GM12801 (cell line): Measurements from ENCODE around the gene ACER1.

Experiments used
- CTCF ChIP-seq: IDR thresholded peaks from one replicate; pipeline ENCODE4 v1.5.1; 2011; ENCODE audit warnings: control low read depth; ENCODE audit not compliant: insufficient read length; ENCODE audit errors: extremely low read depth

The ACER1 gene

GRCh38 chr19:6288737-6289136, 44.7 kb downstream of the ACER1 start:
- TF ChIP-seq CTCF = no peak

DNA sequence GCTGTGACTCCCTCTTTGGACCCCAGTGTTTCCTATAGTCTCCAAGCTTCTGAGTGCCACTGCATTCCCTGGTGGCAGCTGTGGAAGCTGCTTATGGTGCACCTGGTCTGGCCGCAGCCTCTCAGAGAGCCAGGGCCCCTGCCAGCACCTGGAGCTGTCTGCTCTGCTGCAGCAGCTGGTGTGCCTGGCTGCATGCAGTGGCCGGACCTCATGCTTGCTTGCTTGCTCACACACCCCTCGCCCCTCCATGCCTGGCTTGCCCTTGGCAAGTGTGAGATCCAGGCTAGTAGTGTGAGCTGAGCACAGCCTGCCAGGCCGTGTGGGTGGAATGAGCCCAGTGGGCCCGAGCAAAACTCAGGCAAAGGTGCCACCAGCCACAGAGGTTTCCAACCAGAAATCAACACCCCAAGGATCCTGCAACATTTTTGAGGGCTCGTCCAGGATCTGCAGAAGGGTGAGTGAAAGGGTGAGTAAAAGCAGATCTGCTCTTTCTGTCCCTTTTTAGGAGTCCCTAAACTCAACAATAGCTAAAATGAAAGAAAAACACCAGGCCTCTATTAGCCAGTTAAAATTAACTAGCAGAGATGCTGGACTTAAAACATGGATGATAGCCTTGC, 46.0 kb downstream of the ACER1 start:
- no peak for TF ChIP-seq CTCF

GRCh38 chr19:6286676-6287075, 46.7 kb downstream of the ACER1 start:
- TF ChIP-seq CTCF = no peak

- no peak for TF ChIP-seq CTCF
These were observed 53.4 kb downstream of the ACER1 start, which contains the start of gene MLLT1 for GRCh38 chr19:6279931-6280591. TSS of gene MLLT1 (minus strand) at chr19:6279975. CDS start at chr19:6279784, 191 bp downstream.

DNA sequence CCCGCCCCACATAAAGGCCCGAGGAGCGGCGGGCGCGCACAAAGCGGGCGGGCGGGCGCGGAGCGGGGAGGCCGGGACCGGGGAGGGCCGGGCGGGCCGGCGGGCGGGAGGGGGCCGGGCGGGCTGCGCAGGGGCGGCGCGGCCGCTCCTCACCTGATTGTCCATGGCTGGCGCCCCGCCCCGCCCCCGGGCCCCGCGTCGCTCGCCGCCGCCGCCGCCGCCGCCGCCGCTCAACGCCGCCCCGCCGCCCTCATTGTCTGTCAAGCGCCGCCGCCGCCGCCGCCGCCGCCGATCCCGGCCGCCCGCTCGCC, 53.8 kb downstream of the ACER1 start:
- no peak for TF ChIP-seq CTCF

- TF ChIP-seq CTCF = no peak
These were observed 54.4 kb downstream of the ACER1 start for GRCh38 chr19:6278740-6279619.

GRCh38 chr19:6278051-6278450, 55.4 kb downstream of the ACER1 start:
- TF ChIP-seq CTCF = no peak
